ENCODE data around the gene MRPS12. TPM values are rescaled to one million over a fixed set of nuclear protein-coding genes. Genes with fewer than 3 reads are reported as not detected.

Gene MRPS12
- total RNA-seq, 6 experiments from 2014 or later: 21.2 to 49.5 (median 24.0) TPM

DNA sequence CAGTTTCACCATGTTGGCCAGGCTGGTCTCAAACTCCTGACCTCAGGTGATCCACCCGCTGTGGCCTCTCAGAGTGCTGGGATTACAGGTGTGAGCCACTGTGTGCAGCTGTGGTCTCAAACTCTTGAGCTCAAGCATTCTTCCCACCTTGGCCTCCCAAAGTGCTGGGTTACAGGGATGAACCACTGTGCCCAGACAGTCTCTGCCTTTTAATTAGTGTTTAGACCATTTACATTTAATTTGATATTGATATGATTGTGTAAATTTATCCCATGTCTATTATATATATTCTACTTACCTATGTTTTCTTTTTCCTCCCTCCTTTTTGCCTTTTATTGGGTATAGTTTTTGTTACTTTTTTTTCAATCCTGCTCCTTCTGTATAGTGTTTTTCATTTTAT is 29.1 kb upstream of the MRPS12 start:
- DNase-seq (no peak), ATAC-seq (no peak)
- no CpG with 5 or more reads among the region's 1 CpG for WGBS (ENCODE audit: insufficient coverage, low coverage, low lambda C conversion rate, missing lambda C conversion rate)
- no peak overlapping the region for H3K4me3 ChIP-seq
- H3K36me3 ChIP-seq: peaks cover 0 to 10% (median 2%) of the 10 kb centered on the region in 4 donors
- intact Hi-C loops (cut with DNase I): no loop called here
- H3K4me1 ChIP-seq: peaks cover 0 to 31% (median 10%) of the 10 kb centered on the region in 4 donors
- TF ChIP-seq POLR2A (IDR thresholded peaks at IDR 0.05): no peak
- no peak for TF ChIP-seq CTCF (IDR thresholded peaks at IDR 0.05)
- no peaks in the 10 kb centered on the region for H3K27me3 ChIP-seq
- H3K27ac ChIP-seq: peak overlapping the region in 1 of 3 donors; percentile 98
- no peaks in the 10 kb centered on the region for H3K9me3 ChIP-seq

DNA sequence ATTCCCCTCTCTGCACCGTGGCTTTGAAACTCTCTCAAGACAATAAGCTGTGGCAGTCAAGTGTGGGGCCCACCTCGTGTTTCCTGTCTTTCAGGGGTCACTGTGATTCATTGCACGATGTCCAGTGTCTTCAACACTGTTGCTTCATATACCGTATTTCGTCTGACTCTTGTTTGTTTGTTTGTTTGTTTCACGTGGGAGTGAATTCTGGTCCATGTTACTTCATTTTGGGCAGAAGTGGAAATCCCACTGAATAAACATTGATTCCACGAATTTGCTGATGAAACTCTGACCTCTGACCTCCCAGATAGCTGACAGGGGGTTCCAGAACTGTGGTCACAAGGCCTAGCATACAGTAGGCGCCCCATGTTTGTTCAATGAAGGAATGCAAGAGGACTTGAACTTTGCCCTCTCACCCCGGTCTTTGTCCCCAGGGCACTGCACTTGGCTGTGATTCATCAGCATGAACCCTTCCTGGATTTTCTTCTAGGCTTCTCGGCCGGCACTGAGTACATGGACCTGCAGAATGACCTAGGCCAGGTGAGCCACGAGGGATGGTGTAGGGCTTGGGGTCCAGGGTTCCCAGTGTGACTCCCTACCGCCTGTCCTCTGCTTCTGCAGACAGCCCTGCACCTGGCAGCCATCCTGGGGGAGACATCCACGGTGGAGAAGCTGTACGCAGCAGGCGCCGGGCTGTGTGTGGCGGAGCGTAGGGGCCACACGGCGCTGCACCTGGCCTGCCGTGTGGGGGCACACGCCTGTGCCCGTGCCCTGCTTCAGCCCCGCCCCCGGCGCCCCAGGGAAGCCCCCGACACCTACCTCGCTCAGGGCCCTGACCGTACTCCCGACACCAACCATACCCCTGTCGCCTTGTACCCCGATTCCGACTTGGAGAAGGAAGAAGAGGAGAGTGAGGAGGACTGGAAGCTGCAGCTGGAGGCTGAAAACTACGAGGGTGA is 25.9 kb upstream of the MRPS12 start:
- Histone ChIP-seq H3K9me3 (no peaks in the 10 kb centered on the region), H3K36me3 (peaks cover 0 to 24% (median 3%) of the 10 kb centered on the region in 4 donors), H3K27ac (peak overlapping the region in 2 of 3 donors; percentile 67 to 71), H3K4me3 (no peak overlapping the region), H3K27me3 (no peaks in the 10 kb centered on the region), H3K4me1 (peaks cover 0 to 24% (median 10%) of the 10 kb centered on the region in 4 donors)
- peak; percentile 54 to 79 (median 56) for ATAC-seq
- intact Hi-C loops (cut with DNase I): no loop called here
- TF ChIP-seq POLR2A (IDR thresholded peaks at IDR 0.05): no peak
- TF ChIP-seq CTCF (IDR thresholded peaks at IDR 0.05): no peak
- peak in 2 of 3 donors; percentile 46 to 71 for DNase-seq
- 36% methylated on average over 9 of the region's 35 CpGs for WGBS (ENCODE audit: insufficient coverage, low coverage, low lambda C conversion rate, missing lambda C conversion rate)

DNA sequence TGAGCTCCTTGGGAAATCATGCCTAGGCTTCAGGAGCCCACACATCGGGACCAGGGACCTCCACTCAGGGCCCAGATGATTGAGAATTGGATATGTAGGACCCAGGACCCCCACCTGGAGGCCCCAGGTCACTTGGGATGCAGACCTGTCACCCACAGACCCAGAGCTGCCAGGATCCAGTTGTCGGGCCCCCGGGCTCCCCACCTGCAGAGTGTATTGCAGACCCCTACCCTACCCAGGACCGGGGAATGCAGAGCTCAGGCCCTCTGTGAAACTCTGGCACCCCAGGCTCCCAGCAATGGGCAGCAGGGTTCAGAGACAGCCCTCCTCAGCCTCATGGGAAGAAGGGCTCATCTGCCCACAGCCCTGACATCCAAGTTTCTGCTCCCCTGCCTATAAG is 25.1 kb upstream of the MRPS12 start:
- no peak for ATAC-seq
- no peak for TF ChIP-seq POLR2A (IDR thresholded peaks at IDR 0.05)
- no peak for TF ChIP-seq CTCF (IDR thresholded peaks at IDR 0.05)
- intact Hi-C loops (cut with DNase I): no loop called here
- Histone ChIP-seq H3K36me3 (peaks cover 0 to 24% (median 3%) of the 10 kb centered on the region in 4 donors), H3K4me3 (no peak overlapping the region), H3K4me1 (peaks cover 0 to 24% (median 10%) of the 10 kb centered on the region in 4 donors), H3K27me3 (no peaks in the 10 kb centered on the region), H3K9me3 (no peaks in the 10 kb centered on the region), H3K27ac (peak overlapping the region in 1 of 3 donors; percentile 50)
- no peak for DNase-seq
- WGBS (ENCODE audit: insufficient coverage, low coverage, low lambda C conversion rate, missing lambda C conversion rate): no CpG with 5 or more reads among the region's 4 CpGs

GRCh38 chr19:38907227-38907626 is 23.5 kb upstream of the MRPS12 start:
- no peak for TF ChIP-seq CTCF (IDR thresholded peaks at IDR 0.05)
- TF ChIP-seq POLR2A (IDR thresholded peaks at IDR 0.05): no peak
- ATAC-seq: no peak
- intact Hi-C loops (cut with DNase I): no loop called here
- Histone ChIP-seq H3K4me3 (no peak overlapping the region), H3K27ac (no peak overlapping the region), H3K36me3 (peaks cover 0 to 24% (median 3%) of the 10 kb centered on the region in 4 donors), H3K9me3 (no peaks in the 10 kb centered on the region), H3K27me3 (no peaks in the 10 kb centered on the region), H3K4me1 (peaks cover 0 to 16% (median 6%) of the 10 kb centered on the region in 4 donors)
- no peak for DNase-seq
- 80% methylated on average over 1 of the region's 29 CpGs for WGBS (ENCODE audit: insufficient coverage, low coverage, low lambda C conversion rate, missing lambda C conversion rate)
